ENCODE measurements around the gene BBS7.

BBS7 gene

DNA sequence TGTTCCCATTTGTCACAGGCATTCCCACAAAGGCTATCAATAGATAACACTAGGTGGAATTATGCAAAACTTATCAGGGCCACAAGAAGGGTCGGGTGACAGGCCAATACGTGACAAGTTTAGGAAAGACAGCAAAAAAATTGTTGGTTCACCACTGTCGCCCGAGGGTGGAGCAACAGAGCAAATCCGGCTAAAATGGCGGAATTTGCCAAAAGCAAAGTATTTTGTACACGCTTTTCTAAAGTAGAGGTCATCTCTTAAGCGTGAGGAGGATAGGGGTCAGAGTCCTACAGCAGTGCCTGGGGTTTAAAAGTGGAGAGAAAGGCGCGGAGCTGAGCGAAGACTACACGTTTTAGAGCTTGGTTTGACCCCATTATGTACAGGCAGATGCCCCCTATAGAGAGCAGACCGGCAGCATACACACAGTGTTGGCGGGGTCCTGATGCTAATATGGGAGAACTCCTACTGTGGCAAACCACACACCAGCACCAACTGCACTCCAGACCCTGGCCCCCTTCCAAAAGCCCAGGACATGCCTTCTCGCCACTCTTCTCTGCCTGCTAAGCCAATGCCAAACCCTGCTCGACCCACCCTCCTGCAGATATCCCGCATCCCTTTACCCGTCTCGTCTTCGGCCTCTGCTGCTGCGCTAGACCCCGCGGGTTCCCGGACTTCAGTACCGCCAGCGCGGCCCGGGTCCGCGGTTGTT is 47.3 kb downstream of the BBS7 start:
- DNase-seq (ENCODE audit: low read depth in 1 of 2, low spot score in 1 of 2): peak in 1 of 2 experiments; percentile 20
- in situ Hi-C loops (cut with HindIII; ENCODE audit: low pct_unique_long_range_greater_than_20kb, low sequenced_read_pairs): no loop called here
- no peak for TF ChIP-seq JUND (IDR thresholded peaks at IDR 0.05; ENCODE audit: low read depth)

DNA sequence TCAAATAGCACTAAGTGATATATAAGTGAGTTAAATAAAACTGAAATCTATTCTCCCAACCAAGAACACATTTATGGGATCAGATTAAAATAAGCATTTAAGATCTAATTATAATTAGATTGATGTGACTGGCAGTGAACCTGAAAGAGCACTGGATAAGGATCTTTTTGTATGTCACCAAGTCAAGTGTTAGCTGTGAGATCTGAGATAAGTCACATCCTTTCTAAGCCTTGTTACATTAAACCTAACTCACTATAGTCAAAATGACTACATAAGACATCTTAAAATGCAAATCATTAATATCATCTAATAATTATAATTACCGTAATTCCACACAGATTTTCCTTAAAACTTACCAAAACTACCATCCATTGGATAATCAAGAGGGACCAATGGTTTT is 48.2 kb downstream of the BBS7 start:
- in situ Hi-C loops (cut with HindIII; ENCODE audit: low pct_unique_long_range_greater_than_20kb, low sequenced_read_pairs): no loop called here
- TF ChIP-seq JUND (IDR thresholded peaks at IDR 0.05; ENCODE audit: low read depth): no peak
- DNase-seq (ENCODE audit: low read depth in 1 of 2, low spot score in 1 of 2): no peak

DNA sequence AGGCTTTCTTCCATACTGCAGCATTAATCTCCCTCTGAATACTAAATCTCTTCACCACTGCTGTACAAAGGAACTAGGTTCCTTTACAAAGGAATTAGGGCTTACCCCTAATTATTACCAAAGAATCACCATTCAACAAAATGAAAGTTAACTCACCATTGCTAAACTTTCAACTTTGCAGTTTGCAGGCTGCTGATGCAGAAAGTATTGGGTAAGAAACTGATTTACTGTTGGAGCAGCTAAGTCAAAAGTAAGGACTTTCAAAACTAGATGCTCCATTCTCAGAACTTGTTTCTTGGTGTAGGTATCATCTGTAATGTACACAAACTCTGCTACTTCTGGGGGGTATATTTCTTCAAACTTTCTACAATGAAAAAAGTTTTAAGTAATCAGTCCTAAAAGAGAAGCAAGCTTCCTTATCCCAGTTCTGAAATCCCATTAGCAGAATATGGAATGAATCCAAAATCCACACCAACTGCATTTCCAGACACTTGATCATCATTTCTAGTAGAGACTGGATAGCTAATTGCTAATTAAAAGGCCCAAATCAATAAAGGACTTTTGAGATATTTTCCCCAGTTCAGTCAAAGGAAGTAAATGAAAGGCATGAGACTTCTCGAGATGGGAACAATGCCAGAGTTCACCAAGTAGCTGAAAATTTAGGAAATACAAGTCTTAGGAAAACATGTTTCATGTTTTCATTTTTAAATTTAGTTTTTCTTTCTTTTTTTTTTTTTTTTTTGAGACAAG is 50.9 kb downstream of the BBS7 start:
- in situ Hi-C loops (cut with HindIII; ENCODE audit: low pct_unique_long_range_greater_than_20kb, low sequenced_read_pairs): no loop called here

DNA sequence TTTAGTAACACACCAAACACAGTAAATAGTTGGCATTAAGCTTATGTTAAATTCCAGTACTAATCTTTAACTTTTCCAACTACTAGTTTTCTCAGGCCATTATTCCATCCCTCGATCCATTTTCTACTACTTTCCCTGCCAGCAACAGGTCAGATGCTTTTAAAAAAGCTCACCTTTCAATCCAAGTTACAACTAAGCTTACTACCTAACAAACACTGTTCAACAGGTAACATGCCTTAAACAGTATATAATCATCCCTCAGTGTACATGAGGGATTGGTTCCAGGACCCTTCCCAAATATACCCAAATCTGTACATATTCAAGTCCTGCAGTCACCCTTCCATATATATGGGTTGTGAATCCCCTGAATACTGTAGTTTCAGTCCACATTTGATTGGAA is 52.1 kb downstream of the BBS7 start:
- in situ Hi-C loops (cut with HindIII; ENCODE audit: low pct_unique_long_range_greater_than_20kb, low sequenced_read_pairs): no loop called here
- TF ChIP-seq JUND (IDR thresholded peaks at IDR 0.05; ENCODE audit: low read depth): no peak
- DNase-seq (ENCODE audit: low read depth in 1 of 2, low spot score in 1 of 2): no peak

More for the DNA sequence above, 50.9 kb downstream of the BBS7 start:
- no peak for TF ChIP-seq JUND (IDR thresholded peaks at IDR 0.05; ENCODE audit: low read depth)
- DNase-seq (ENCODE audit: low read depth in 1 of 2, low spot score in 1 of 2): no peak

DNA sequence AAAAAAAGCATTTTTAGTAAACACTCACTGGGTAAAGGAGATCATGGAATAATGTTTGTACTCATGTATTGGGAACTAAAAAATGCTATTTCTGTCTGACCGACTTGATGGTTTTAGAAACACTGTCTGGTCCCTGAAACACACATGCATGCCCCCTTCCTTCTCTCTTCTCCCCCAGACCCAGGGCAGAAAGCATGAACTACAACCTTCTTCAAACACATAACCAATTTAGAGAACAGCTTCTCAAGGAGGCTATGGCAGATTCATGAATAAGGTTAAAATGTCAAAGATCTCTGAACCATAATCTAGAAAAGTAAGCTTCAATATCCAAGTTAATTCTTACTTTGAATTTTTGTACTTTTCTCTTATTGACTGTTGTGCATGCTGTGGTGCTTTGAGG is 52.6 kb downstream of the BBS7 start:
- TF ChIP-seq JUND (IDR thresholded peaks at IDR 0.05; ENCODE audit: low read depth): no peak
- in situ Hi-C loops (cut with HindIII; ENCODE audit: low pct_unique_long_range_greater_than_20kb, low sequenced_read_pairs): no loop called here
- DNase-seq (ENCODE audit: low read depth in 1 of 2, low spot score in 1 of 2): no peak

DNA sequence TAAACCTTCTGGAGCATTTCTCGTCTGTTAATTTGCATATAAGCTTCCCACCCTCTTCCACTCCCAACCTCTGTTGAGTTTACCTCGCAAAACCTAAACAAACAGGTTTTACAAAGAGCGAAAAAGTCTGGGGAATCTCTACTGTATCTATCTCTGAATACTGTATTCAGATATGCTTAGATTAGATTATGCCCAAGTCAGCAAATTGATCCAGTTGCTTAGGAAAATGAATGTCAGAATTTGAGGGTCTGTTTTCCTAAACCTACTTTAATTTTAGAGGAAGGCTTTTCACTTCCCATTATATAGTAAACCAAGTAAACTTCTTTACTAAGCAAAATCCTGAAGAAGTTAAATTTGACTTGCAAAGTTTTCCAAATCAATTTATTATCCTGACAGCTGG is 53.3 kb downstream of the BBS7 start:
- no peak for TF ChIP-seq JUND (IDR thresholded peaks at IDR 0.05; ENCODE audit: low read depth)
- no peak for DNase-seq (ENCODE audit: low read depth in 1 of 2, low spot score in 1 of 2)
- in situ Hi-C loops (cut with HindIII; ENCODE audit: low pct_unique_long_range_greater_than_20kb, low sequenced_read_pairs): no loop called here

DNA sequence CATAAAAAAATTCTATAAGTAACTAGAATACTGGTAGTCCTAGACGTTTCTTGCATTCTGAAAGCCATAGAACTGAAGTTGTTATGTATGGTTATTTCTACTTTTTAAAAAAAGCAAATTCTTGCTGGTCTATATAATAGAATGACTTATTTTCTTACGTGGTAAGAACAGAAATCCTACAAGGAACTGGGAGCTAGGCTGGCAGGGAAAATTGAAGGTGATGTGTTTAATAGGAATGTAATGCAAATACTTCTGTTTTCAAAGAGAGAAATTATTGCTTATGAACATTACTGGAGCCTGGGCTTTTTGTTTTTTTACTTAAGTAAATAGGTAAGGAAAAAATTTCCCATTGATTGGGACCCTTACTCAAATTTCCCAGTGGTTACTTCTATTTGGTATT is 55.5 kb downstream of the BBS7 start:
- in situ Hi-C loops (cut with HindIII; ENCODE audit: low pct_unique_long_range_greater_than_20kb, low sequenced_read_pairs): no loop called here
- DNase-seq (ENCODE audit: low read depth in 1 of 2, low spot score in 1 of 2): no peak
- no peak for TF ChIP-seq JUND (IDR thresholded peaks at IDR 0.05; ENCODE audit: low read depth)

DNA sequence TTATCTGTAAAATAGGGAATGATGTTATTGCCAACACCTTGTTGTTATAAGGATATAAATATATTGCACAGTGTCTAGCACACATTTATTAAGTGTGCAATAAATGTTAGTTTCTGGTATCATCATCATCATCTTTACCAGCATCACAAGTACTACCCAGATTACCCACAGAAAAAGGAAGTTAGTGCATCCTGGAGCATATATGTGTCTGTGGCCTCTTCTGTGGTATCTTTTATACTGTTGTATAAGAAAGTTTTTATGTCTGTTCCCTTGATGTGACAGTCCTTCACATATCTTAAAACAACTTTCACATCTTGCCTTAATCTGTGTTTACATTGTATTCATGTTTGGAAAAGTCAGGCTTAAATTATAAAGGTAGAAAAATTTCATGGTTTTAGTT is 59.2 kb downstream of the BBS7 start:
- in situ Hi-C loops (cut with HindIII; ENCODE audit: low pct_unique_long_range_greater_than_20kb, low sequenced_read_pairs): no loop called here
- no peak for TF ChIP-seq JUND (IDR thresholded peaks at IDR 0.05; ENCODE audit: low read depth)
- no peak for DNase-seq (ENCODE audit: low read depth in 1 of 2, low spot score in 1 of 2)

DNA sequence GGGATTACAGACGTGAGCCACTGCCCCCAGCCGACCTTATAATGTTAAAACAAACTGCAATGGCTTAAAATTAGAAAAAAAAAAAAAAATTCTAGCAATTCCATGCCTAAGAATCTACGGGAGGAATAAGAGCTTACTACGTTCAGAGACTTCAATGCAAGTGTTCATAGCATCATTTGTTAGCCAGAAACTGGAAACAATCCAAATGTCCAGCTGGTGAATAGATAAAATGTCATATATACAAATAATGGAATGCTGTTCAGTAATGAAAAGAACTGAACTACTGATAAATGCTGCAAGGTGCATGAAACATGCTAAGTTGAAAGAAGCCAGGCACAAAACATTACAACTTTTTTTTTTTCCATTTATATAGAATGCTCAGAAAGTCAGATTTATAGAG is 63.9 kb downstream of the BBS7 start:
- in situ Hi-C loops (cut with HindIII; ENCODE audit: low pct_unique_long_range_greater_than_20kb, low sequenced_read_pairs): no loop called here
- DNase-seq (ENCODE audit: low read depth in 1 of 2, low spot score in 1 of 2): no peak
- no peak for TF ChIP-seq JUND (IDR thresholded peaks at IDR 0.05; ENCODE audit: low read depth)

DNA sequence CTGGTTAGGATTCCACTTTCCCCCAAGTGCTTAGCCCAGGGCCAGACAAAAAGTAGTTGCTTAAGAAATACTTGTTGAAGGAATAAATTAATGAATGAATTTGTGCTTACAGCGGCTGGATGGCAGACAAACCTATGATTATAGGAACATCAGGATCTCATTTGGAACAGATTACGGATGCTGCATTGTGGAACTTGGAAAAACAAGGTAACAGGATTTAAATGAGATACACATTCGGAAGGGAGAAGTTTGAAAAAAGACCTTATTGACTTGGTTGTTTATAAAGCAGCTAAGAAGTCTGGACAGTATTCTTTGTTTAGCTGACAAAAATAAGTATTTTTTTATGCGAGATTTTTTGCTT is 68.6 kb downstream of the BBS7 start:
- DNase-seq (ENCODE audit: low read depth in 1 of 2, low spot score in 1 of 2): no peak
- no peak for TF ChIP-seq JUND (IDR thresholded peaks at IDR 0.05; ENCODE audit: low read depth)
- in situ Hi-C loops (cut with HindIII; ENCODE audit: low pct_unique_long_range_greater_than_20kb, low sequenced_read_pairs): no loop called here

DNA sequence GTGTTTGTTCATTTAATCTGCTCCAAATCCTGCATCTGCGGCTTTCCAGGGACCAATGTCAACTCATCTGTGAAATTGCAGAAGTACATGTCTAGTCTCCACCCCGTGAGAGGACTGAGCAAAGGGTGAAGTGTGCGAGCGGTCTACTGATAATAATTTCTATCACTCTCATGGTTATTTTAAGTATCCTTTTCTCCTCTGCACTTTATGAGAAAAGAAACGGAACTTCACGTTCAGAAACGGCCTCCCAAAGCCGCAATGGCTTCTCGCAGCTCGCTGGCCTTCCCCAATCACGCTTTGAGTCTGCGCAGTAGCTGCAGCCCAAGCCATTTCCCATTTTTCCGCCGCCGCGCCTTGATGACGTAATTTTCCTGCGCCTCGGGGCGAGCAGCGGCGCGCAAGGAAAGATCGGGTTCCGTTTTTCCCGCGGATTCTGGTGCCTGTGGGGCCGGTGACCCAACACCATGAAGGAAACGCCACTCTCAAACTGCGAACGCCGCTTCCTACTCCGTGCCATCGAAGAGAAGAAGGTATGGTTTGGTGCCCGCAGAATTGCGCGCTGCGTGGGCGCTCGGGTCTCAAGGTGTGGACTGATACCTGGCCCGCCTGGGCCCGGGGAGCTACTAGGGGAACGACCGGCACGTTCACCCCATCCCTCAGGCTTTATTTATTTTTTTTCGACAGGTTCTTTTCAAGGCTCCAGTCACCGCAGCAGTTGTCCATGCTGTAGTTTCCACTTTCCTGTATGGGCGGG is 69.1 kb downstream of the BBS7 start, which contains the start of gene EXOSC9:
EXOSC9 (plus strand) TSS at position 363 of the 754 bp plus-strand sequence; CDS start at position 465, 102 bp downstream.
- in situ Hi-C loops (cut with HindIII; ENCODE audit: low pct_unique_long_range_greater_than_20kb, low sequenced_read_pairs): no loop called here
- peak; percentile 18 to 94 for DNase-seq (ENCODE audit: low read depth in 1 of 2, low spot score in 1 of 2)
- TF ChIP-seq JUND (IDR thresholded peaks at IDR 0.05; ENCODE audit: low read depth): no peak

DNA sequence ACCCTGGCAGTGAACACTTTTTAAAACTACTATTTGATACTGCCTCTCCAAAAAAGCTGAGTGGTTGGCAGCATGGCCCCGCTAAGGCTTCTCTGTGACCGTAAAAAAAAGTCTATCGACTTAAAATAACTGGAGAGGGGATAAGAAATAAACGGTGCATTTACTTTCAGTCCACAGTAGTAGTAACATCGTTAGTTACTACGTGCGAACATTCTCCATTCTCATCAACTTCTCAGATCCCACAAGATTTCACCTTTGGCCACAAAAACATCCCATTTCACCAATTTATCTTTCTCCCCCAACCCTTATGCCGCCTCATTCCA is 69.7 kb downstream of the BBS7 start:
- DNase-seq (ENCODE audit: low read depth in 1 of 2, low spot score in 1 of 2): no peak
- in situ Hi-C loops (cut with HindIII; ENCODE audit: low pct_unique_long_range_greater_than_20kb, low sequenced_read_pairs): no loop called here
- TF ChIP-seq JUND (IDR thresholded peaks at IDR 0.05; ENCODE audit: low read depth): no peak

Data from T47D (cell line).